ENCODE measurements around the gene REC114.
"Not testable (repeated sequence)": the region's sequence is repeated elsewhere in the genome, so short reads cannot be mapped to it uniquely, and the experiment has no call there.

The REC114 gene

GRCh38 chr15:73403171-73403570 is 39.8 kb upstream of the REC114 start:
- no peak for TF ChIP-seq CTCF (IDR thresholded peaks at IDR 0.05; ENCODE audit: unreplicated experiment in 3 of 3)
- Mint-ChIP-seq H3K4me3 (no peak overlapping the region), H3K4me1 (no peaks in the 10 kb centered on the region), H3K27ac (no peak overlapping the region), H3K27me3 (ENCODE audit: low read depth) (peaks cover 4% of the 10 kb centered on the region), H3K9me3 (no peaks in the 10 kb centered on the region), H3K36me3 (ENCODE audit: low read depth) (no peaks in the 10 kb centered on the region)

GRCh38 chr15:73414876-73415275 is 28.1 kb upstream of the REC114 start:
- TF ChIP-seq CTCF (IDR thresholded peaks at IDR 0.05; ENCODE audit: unreplicated experiment in 3 of 3), result no peak
- no peak overlapping the region for H3K4me3 Mint-ChIP-seq
- H3K9me3 Mint-ChIP-seq, result no peaks in the 10 kb centered on the region
- H3K27ac Mint-ChIP-seq, result no peak overlapping the region
- no peaks in the 10 kb centered on the region for H3K36me3 Mint-ChIP-seq (ENCODE audit: low read depth)
- no peaks in the 10 kb centered on the region for H3K4me1 Mint-ChIP-seq
- H3K27me3 Mint-ChIP-seq (ENCODE audit: low read depth), result peaks cover 19% of the 10 kb centered on the region

GRCh38 chr15:73424506-73424905 is 18.5 kb upstream of the REC114 start:
- no peak for TF ChIP-seq CTCF (IDR thresholded peaks at IDR 0.05; ENCODE audit: unreplicated experiment in 3 of 3)

GRCh38 chr15:73425510-73425909 is 17.5 kb upstream of the REC114 start:
- H3K4me3 Mint-ChIP-seq, result no peak overlapping the region
- no peaks in the 10 kb centered on the region for H3K36me3 Mint-ChIP-seq (ENCODE audit: low read depth)
- TF ChIP-seq CTCF (IDR thresholded peaks at IDR 0.05; ENCODE audit: unreplicated experiment in 3 of 3), result no peak
- no peaks in the 10 kb centered on the region for H3K4me1 Mint-ChIP-seq
- H3K27ac Mint-ChIP-seq, result no peak overlapping the region
- peaks cover 2% of the 10 kb centered on the region for H3K9me3 Mint-ChIP-seq
- H3K27me3 Mint-ChIP-seq (ENCODE audit: low read depth), result peaks cover 4% of the 10 kb centered on the region

More at GRCh38 chr15:73424506-73424905, 18.5 kb upstream of the REC114 start:
- H3K9me3 Mint-ChIP-seq, result peaks cover 2% of the 10 kb centered on the region
- no peaks in the 10 kb centered on the region for H3K4me1 Mint-ChIP-seq
- H3K4me3 Mint-ChIP-seq, result no peak overlapping the region
- no peaks in the 10 kb centered on the region for H3K27me3 Mint-ChIP-seq (ENCODE audit: low read depth)
- H3K36me3 Mint-ChIP-seq (ENCODE audit: low read depth), result no peaks in the 10 kb centered on the region
- H3K27ac Mint-ChIP-seq, result no peak overlapping the region

- Mint-ChIP-seq H3K9me3 (peaks cover 2% of the 10 kb centered on the region), H3K27me3 (ENCODE audit: low read depth) (peaks cover 4% of the 10 kb centered on the region), H3K4me3 (no peak overlapping the region), H3K4me1 (no peaks in the 10 kb centered on the region), H3K36me3 (ENCODE audit: low read depth) (no peaks in the 10 kb centered on the region), H3K27ac (no peak overlapping the region)
- TF ChIP-seq CTCF (IDR thresholded peaks at IDR 0.05; ENCODE audit: unreplicated experiment in 3 of 3), result no peak
Measured at GRCh38 chr15:73426323-73426994, 16.5 kb upstream of the REC114 start.

- not testable (repeated sequence) for H3K9me3 Mint-ChIP-seq; H3K4me3 Mint-ChIP-seq; H3K36me3 Mint-ChIP-seq (ENCODE audit: low read depth); H3K27ac Mint-ChIP-seq; H3K4me1 Mint-ChIP-seq
- peaks cover 18% of the 10 kb centered on the region for H3K27me3 Mint-ChIP-seq (ENCODE audit: low read depth)
Measured at GRCh38 chr15:73431329-73431728, 11.6 kb upstream of the REC114 start.

Data from nephron (organoid).